Nephron (organoid): Measurements from ENCODE around the gene SMARCAL1.

ENCODE experiments used
- H3K27ac Mint-ChIP-seq, 3 experiments: 2 replicates each; pipeline ENCODE4 v1.8.0; 2020; ENCODE audit warnings: mixed read lengths in 3 of 3, mild to moderate bottlenecking in 2 of 3, moderate library complexity in 1 of 3
- H3K27me3 Mint-ChIP-seq: 2 replicates; pipeline ENCODE4 v1.8.0; 2021; ENCODE audit warnings: low read depth, mild to moderate bottlenecking, moderate library complexity, mixed read lengths
- H3K36me3 Mint-ChIP-seq: 2 replicates; pipeline ENCODE4 v1.8.0; 2020; ENCODE audit warnings: low read depth, mixed read lengths
- H3K4me1 Mint-ChIP-seq: 2 replicates; pipeline ENCODE4 v1.8.0; 2020; ENCODE audit warnings: mixed read lengths
- H3K4me3 Mint-ChIP-seq, 3 experiments: 2 replicates each; pipeline ENCODE4 v1.8.0; 2020; ENCODE audit warnings: mild to moderate bottlenecking in 3 of 3, mixed read lengths in 3 of 3, moderate library complexity in 2 of 3
- H3K9me3 Mint-ChIP-seq: 2 replicates; pipeline ENCODE4 v1.8.0; 2020; ENCODE audit warnings: mixed read lengths
- TF ChIP-seq, protein P1 (sequence below), 3 experiments: fragments of 200-600 bp; sonication (generic); IDR thresholded peaks; one replicate each; pipeline ENCODE4 v1.5.0; 2021; ENCODE audit warnings: antibody characterized with exemption in 3 of 3; ENCODE audit not compliant: unreplicated experiment in 3 of 3

SMARCAL1 gene

DNA sequence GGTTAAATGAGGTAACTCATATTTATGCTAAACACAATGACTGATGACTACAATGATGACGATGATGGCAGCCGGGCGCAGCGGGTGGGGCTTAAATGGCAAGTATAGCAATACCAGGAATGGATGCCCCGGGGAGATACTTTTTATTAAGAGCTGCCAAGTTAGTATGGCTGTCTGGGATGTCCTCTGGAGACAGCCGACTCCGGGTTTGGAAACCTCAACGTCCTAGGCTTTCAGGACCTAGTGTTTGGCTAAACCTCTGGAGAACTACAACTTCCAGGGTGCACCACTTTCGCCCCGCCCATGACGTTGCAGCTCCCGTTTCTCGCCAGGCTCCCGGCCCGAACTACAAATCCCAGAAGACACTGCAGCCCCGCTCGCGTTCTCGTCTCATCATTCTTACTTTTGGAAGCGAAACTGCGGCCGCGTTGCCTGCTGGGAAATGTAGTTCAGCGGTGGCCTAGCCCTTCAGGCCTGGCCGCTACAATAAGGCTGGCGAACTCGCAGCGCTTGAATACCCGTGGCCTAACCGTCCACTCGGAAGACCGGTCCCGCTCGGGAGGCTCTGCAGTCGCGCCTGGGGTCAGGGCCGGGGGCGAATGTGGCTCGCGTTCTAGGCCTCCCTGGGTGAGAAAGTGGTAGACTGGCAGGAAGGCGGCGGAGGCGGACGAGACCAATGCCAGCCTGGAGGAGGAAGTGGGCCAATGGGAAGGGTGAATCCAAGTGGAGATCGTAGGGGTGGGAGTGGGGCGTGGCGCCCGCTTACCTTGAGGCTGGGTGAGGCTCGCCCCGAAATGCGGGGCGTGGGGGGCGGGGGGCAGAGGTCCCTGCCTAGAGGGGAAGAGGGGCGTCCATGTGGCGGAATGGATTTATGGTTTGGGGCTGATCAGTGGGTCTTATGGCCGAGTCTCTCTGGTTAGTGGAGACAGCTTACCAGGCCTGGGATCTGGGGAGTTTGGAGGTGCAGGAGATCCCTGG lies at the start of gene SMARCAL1:
SMARCAL1 (plus strand) TSS at position 463 of the 978 bp plus-strand sequence. CDS start 2,221 bp downstream, outside the sequence.
- H3K4me3 Mint-ChIP-seq = peak within 1 kb of the TSS; percentile 93 to 100 (median 99)
- H3K36me3 Mint-ChIP-seq = peaks cover 19% of the 10 kb centered on the region

DNA sequence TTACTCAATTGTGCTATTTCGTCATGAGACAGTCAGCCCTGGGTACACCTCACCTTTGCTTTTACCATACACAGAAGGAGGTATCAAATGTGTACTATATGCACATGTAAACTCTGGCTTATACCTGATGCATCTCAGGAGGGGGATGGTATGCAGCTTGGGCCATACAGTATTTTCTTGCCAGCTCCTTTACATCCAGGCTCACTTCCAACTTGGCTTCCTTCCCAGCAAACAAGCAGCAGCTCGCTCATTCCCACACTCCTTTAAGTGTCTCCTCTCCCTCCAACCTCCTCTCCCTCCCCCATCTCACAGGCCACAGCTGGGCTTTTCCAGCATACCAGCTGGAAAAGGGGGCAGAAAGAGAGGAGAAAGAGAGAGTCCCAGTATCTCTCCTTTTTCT lies 49.6 kb upstream of the SMARCAL1 start:
- H3K9me3 Mint-ChIP-seq = no peaks in the 10 kb centered on the region
- H3K27me3 Mint-ChIP-seq = peaks cover 44% of the 10 kb centered on the region
- H3K4me1 Mint-ChIP-seq = peaks cover 16% of the 10 kb centered on the region
- peak overlapping the region in 1 of 3 experiments; percentile 11 for H3K27ac Mint-ChIP-seq
- H3K4me3 Mint-ChIP-seq = no peak overlapping the region
- TF ChIP-seq, protein P1, sequence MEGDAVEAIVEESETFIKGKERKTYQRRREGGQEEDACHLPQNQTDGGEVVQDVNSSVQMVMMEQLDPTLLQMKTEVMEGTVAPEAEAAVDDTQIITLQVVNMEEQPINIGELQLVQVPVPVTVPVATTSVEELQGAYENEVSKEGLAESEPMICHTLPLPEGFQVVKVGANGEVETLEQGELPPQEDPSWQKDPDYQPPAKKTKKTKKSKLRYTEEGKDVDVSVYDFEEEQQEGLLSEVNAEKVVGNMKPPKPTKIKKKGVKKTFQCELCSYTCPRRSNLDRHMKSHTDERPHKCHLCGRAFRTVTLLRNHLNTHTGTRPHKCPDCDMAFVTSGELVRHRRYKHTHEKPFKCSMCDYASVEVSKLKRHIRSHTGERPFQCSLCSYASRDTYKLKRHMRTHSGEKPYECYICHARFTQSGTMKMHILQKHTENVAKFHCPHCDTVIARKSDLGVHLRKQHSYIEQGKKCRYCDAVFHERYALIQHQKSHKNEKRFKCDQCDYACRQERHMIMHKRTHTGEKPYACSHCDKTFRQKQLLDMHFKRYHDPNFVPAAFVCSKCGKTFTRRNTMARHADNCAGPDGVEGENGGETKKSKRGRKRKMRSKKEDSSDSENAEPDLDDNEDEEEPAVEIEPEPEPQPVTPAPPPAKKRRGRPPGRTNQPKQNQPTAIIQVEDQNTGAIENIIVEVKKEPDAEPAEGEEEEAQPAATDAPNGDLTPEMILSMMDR (IDR thresholded peaks at IDR 0.05; ENCODE audit: unreplicated experiment in 3 of 3) = no peak
- no peaks in the 10 kb centered on the region for H3K36me3 Mint-ChIP-seq

More for the DNA sequence above, at the start of gene SMARCAL1:
- no peaks in the 10 kb centered on the region for H3K9me3 Mint-ChIP-seq
- H3K27ac Mint-ChIP-seq = peak within 1 kb of the TSS; percentile 98 to 100 (median 99)
- peaks cover 21% of the 10 kb centered on the region for H3K4me1 Mint-ChIP-seq
- H3K27me3 Mint-ChIP-seq = peaks cover 4% of the 10 kb centered on the region
- TF ChIP-seq, protein P1 (IDR thresholded peaks at IDR 0.05; ENCODE audit: unreplicated experiment in 3 of 3) = no peak

GRCh38 chr2:216363221-216363620 lies 49.1 kb upstream of the SMARCAL1 start:
- Mint-ChIP-seq H3K27me3 (peaks cover 48% of the 10 kb centered on the region), H3K9me3 (no peaks in the 10 kb centered on the region), H3K27ac (peak overlapping the region in 1 of 3 experiments; percentile 11), H3K36me3 (no peaks in the 10 kb centered on the region), H3K4me1 (peaks cover 16% of the 10 kb centered on the region), H3K4me3 (no peak overlapping the region)
- TF ChIP-seq, protein P1 (IDR thresholded peaks at IDR 0.05; ENCODE audit: unreplicated experiment in 3 of 3) = no peak

DNA sequence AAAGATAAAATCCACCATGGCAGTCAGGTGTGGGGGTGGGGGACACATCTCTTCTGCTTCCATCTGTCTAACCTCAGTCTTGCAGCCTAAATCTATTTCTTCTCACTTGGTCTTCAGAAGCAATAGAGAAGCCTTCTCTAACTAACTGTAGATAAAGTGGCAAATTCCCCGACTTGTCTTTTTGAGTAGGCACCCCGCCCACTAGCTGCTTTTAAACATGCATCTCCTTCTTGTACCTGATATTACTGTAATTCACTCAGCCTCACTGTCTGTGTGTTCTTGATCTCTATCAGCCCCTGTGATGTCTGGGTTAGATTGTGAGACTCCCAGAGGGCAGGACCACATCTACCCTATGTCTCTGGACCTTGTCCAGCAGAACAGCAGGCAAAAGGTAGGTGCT lies 46.8 kb upstream of the SMARCAL1 start:
- peaks cover 62% of the 10 kb centered on the region for H3K27me3 Mint-ChIP-seq
- H3K27ac Mint-ChIP-seq = no peak overlapping the region
- no peak overlapping the region for H3K4me3 Mint-ChIP-seq

DNA sequence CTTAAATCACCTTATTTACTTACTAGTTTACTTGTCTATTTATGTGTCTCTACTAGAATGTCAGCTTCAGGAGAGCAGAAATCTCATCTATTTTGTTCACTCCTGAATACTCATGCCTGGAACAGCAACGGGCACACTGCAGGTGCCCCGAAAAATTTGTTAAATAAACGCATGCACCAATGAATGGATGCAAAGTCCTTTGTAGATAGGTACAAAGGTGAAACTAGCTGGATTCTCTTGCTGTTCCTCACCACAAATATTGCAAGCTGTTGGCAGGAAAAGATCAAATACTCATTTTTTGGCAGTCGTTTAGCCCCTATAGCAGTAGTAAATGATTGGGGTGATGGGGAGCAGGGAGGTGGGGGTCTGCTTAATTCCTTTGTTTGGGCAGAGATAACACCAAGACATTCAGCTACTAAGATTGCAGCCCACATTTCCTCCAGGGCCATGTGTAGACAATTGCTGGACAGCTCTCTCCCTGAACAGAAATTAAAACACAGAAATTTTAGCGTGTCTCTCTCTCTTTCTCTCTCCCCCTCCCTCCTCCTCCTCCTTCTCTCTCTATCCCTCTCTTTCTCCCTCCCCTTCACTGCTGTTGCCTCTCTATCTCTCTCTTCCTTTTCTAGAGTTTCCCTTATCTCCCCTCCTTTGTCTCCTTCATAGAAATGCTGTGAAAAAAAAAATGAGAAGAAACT lies 45.4 kb upstream of the SMARCAL1 start:
- peaks cover 18% of the 10 kb centered on the region for H3K4me1 Mint-ChIP-seq
- TF ChIP-seq, protein P1 (IDR thresholded peaks at IDR 0.05; ENCODE audit: unreplicated experiment in 3 of 3) = no peak

More for the DNA sequence above, 46.8 kb upstream of the SMARCAL1 start:
- Mint-ChIP-seq H3K36me3 (no peaks in the 10 kb centered on the region), H3K4me1 (peaks cover 18% of the 10 kb centered on the region), H3K9me3 (no peaks in the 10 kb centered on the region)
- TF ChIP-seq, protein P1 (IDR thresholded peaks at IDR 0.05; ENCODE audit: unreplicated experiment in 3 of 3) = no peak

More for the DNA sequence above, 45.4 kb upstream of the SMARCAL1 start:
- H3K9me3 Mint-ChIP-seq = no peaks in the 10 kb centered on the region
- no peak overlapping the region for H3K27ac Mint-ChIP-seq
- no peak overlapping the region for H3K4me3 Mint-ChIP-seq
- H3K27me3 Mint-ChIP-seq = peaks cover 67% of the 10 kb centered on the region
- no peaks in the 10 kb centered on the region for H3K36me3 Mint-ChIP-seq
